ENCODE data around the gene SESN1. TPM values are rescaled to one million over a fixed set of nuclear protein-coding genes. Genes with fewer than 3 reads are reported as not detected.

SESN1 gene
- total and polyA plus RNA-seq, 9 of the 15 experiments (the other 6 are each of a cell fraction or from before 2014, with no cell fraction given): 3.1 to 13.0 (median 7.4) TPM

GRCh38 chr6:109074133-109074415 lies 20.6 kb downstream of the SESN1 start:
- H3K9ac ChIP-seq (ENCODE audit: insufficient read depth in 1 of 2, low read depth in 2 of 2, low read length in 2 of 2): no peak overlapping the region
- no peaks in the 10 kb centered on the region for H3K79me2 ChIP-seq (ENCODE audit: control insufficient read depth, insufficient read depth, low read length)
- no peaks in the 10 kb centered on the region for H3K9me3 ChIP-seq (replicated peaks; ENCODE audit: control insufficient read depth, insufficient read depth, low read depth, low read length)
- no peaks in the 10 kb centered on the region for H4K20me1 ChIP-seq (replicated peaks; ENCODE audit: control insufficient read depth, insufficient read depth, low read length)
- H3K9me1 ChIP-seq (ENCODE audit: control insufficient read depth, insufficient read depth, low read length): peaks cover 3% of the 10 kb centered on the region
- in situ Hi-C loops (cut with MboI): loop anchor here (25.0 kb wide), 1 partner anchor 162 kb away; no protein-coding TSS in a partner anchor
- no peak overlapping the region for H3K4me3 ChIP-seq
- no peaks in the 10 kb centered on the region for H3K27me3 ChIP-seq (ENCODE audit: control insufficient read depth in 2 of 2, insufficient read depth in 2 of 2, low read length in 2 of 2)
- DNase-seq (ENCODE audit: extremely low read depth in 1 of 4, low spot score in 3 of 4): no peak
- ChIA-PET CTCF (ENCODE audit: low intra/inter-chr PET ratio) (interaction anchor here (0.7 to 2.0 kb wide), 2 partner anchors 532 to 961 kb away, joined by 3 to 31 read pairs; no protein-coding TSS in a partner anchor), POLR2A (no interaction called here)
- no peak overlapping the region for H2AFZ ChIP-seq (ENCODE audit: low read depth, low read length)
- no peak overlapping the region for H3K4me2 ChIP-seq (ENCODE audit: insufficient read depth, low read length)
- no peak for ATAC-seq
- no peak overlapping the region for H3K27ac ChIP-seq (ENCODE audit: extremely low read depth, low read depth, low read length)
- H3K36me3 ChIP-seq (ENCODE audit: control insufficient read depth, insufficient read depth, low read length): no peaks in the 10 kb centered on the region
- intact Hi-C loops (cut with micrococcal nuclease): loop anchor here (5.0 kb wide), 4 partner anchors 177 to 517 kb away; no protein-coding TSS in a partner anchor
- FAIRE-seq: no peak
- no TSS peak for BruUV-seq (replicated peaks)
- no peaks in the 10 kb centered on the region; a peak in 1 of 5 replicates for H3K4me1 ChIP-seq (replicated peaks in 1 of 2; ENCODE audit: control insufficient read depth in 2 of 2, insufficient read depth in 2 of 2, low read length in 2 of 2)
- TF ChIP-seq HDAC3 (IDR thresholded peaks at IDR 0.05; ENCODE audit: borderline replicate concordance, partially characterized antibody) (no peak), ZBTB40 (IDR thresholded peaks at IDR 0.05) (no peak), ZBTB40 (CRISPR knock-in tag; IDR thresholded peaks at IDR 0.05) (no peak), XRCC3 (IDR thresholded peaks at IDR 0.05) (no peak), CAMTA2 (CRISPR knock-in tag; conservative IDR thresholded peaks at IDR 0.05) (no peak), NR0B1 (IDR thresholded peaks at IDR 0.05; ENCODE audit: partially characterized antibody) (no peak), ATF2 (CRISPR knock-in tag; IDR thresholded peaks at IDR 0.05) (no peak), TSC22D4 (tag; IDR thresholded peaks at IDR 0.05) (no peak), SETDB1 (IDR thresholded peaks at IDR 0.05; ENCODE audit: low read length) (no peak), SMC3 (conservative IDR thresholded peaks at IDR 0.05; ENCODE audit: insufficient read depth, low read depth, low read length) (no peak), ZNF766 (CRISPR knock-in tag; conservative IDR thresholded peaks at IDR 0.05) (no peak), ZNF699 (CRISPR knock-in tag; IDR thresholded peaks at IDR 0.05; ENCODE audit: insufficient replicate concordance) (no peak), ZEB2 (IDR thresholded peaks at IDR 0.05) (no peak)
